Activated naive CD4-positive, alpha-beta T cell treated with anti-CD3 and anti-CD28 coated beads, Interleukin-2, amount 50 U/mL, for 24 hours (primary cell): ENCODE measurements around the gene PGBD5.

Source experiments
- H3K27ac Mint-ChIP-seq: one replicate; pipeline ENCODE4 v1.8.0; 2021; ENCODE audit warnings: mild to moderate bottlenecking, mixed read lengths
- H3K27me3 Mint-ChIP-seq: one replicate; pipeline ENCODE4 v1.8.0; 2021; ENCODE audit warnings: mixed read lengths
- H3K36me3 Mint-ChIP-seq: one replicate; pipeline ENCODE4 v1.8.0; 2021; ENCODE audit warnings: mixed read lengths
- H3K4me1 Mint-ChIP-seq: one replicate; pipeline ENCODE4 v1.8.0; 2021; ENCODE audit warnings: mixed read lengths
- H3K4me3 Mint-ChIP-seq: one replicate; pipeline ENCODE4 v1.8.0; 2021; ENCODE audit warnings: mild to moderate bottlenecking, mixed read lengths
- H3K9me3 Mint-ChIP-seq: one replicate; pipeline ENCODE4 v1.8.0; 2021; ENCODE audit warnings: mixed read lengths

PGBD5 gene

DNA sequence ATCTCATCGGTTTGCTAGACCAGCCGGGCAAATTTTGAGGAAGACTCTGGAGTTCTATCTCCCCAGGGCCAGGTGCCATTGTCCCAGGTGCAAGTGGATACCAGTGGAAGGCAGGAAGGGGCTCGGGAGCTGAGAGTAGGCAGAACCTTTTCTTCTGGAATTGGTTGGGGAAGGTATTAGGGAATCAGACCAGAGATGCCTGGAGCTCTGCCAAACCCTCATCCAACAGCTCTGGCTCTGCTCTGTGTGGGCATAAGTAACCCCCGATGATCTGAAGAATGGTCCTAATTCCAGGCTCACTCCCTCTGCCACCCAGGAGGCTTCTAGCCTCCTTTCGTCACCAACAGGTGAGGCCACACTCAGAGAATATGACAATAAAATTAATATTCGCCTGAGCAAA lies 69.9 kb downstream of the PGBD5 start:
- Mint-ChIP-seq H3K27ac (no peak overlapping the region), H3K4me1 (no peaks in the 10 kb centered on the region), H3K9me3 (no peaks in the 10 kb centered on the region), H3K36me3 (no peaks in the 10 kb centered on the region), H3K27me3 (peaks cover 1% of the 10 kb centered on the region), H3K4me3 (no peak overlapping the region)

DNA sequence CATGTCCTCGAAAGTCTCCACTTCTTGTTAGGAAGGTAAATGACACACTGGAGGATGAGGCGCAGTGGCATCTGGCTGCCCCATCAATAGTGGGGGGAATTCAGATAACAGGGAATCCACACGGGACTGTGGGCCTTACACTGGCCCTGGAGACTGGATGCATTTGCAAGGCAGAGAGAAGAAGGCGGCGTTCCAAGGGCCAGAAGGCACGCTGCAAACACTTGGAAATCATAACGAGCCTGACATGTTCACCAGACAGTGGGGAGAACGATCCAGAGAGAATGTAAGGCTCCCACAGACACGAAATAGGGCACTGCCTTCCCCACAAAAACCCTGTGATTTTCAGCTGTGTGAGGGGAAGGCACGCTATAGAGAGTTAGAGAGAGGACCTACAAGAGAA lies 70.5 kb downstream of the PGBD5 start:
- H3K27me3 Mint-ChIP-seq: peaks cover 1% of the 10 kb centered on the region
- no peak overlapping the region for H3K27ac Mint-ChIP-seq
- H3K36me3 Mint-ChIP-seq: no peaks in the 10 kb centered on the region
- H3K4me1 Mint-ChIP-seq: no peaks in the 10 kb centered on the region
- H3K9me3 Mint-ChIP-seq: no peaks in the 10 kb centered on the region
- no peak overlapping the region for H3K4me3 Mint-ChIP-seq

DNA sequence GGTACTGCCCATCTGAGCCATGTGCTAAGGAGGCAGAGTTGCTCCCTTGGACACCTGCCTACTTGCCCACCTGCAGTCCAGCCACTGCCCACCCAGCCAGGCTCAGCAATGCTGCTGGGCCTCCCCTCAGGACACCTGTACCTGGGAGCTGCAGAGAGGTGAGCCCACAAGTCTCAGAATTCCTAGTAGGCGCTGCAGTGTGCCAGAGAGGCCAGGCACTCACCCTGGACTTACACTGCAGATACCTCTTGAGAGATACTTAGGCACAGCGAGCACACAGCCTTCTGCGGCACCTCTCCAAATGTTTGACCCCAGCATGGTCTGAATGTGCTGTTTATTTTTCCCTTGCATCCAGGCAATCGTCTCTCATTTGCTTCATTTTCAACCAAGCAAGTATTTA lies 71.0 kb downstream of the PGBD5 start:
- Mint-ChIP-seq H3K36me3 (no peaks in the 10 kb centered on the region), H3K27me3 (peaks cover 1% of the 10 kb centered on the region), H3K4me1 (no peaks in the 10 kb centered on the region), H3K9me3 (no peaks in the 10 kb centered on the region), H3K27ac (no peak overlapping the region), H3K4me3 (no peak overlapping the region)

GRCh38 chr1:230354005-230354404 lies 72.1 kb downstream of the PGBD5 start:
- H3K27me3 Mint-ChIP-seq: peaks cover 1% of the 10 kb centered on the region
- no peaks in the 10 kb centered on the region for H3K36me3 Mint-ChIP-seq
- no peaks in the 10 kb centered on the region for H3K9me3 Mint-ChIP-seq
- H3K4me1 Mint-ChIP-seq: no peaks in the 10 kb centered on the region
- no peak overlapping the region for H3K27ac Mint-ChIP-seq
- H3K4me3 Mint-ChIP-seq: no peak overlapping the region

DNA sequence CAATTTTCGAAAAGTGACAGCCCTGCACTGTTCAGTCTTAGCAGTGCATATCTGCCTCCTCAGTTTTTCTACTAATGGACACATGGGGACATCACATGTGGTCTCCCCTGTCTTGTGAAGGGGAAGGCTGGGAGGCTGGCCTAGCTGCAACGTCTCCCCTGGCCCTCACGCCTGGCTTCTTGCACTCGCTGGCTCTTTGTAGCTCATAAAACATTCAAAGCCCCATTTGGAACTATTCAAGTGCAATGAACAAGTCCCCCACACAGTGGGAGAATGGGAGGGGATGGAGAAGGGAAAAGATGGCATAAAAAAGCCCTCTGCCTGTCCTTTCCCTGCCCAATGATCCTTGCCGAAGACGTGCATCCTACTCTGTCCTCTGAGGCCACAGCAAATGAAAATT lies 73.6 kb downstream of the PGBD5 start:
- H3K4me1 Mint-ChIP-seq: no peaks in the 10 kb centered on the region

DNA sequence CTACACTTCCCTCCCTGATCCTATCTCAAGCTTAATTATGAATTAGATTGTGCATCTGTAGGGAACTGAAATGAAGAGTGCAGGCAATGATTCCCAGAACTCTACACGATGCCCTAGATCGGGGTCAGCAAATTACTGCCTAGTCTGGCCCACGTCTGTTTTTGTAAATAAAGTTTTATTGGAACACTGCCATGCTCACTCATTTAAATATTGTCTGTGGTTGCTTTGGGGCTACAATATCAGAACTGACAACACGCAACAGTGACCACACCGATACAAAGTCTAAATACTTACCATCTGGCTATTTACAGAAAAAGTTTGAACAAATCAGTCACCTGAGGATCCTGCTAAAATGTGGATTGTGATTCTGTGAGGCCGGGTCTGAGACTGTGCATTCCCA lies 74.1 kb downstream of the PGBD5 start:
- Mint-ChIP-seq H3K4me3 (no peak overlapping the region), H3K4me1 (no peaks in the 10 kb centered on the region), H3K9me3 (no peaks in the 10 kb centered on the region), H3K27me3 (peaks cover 2% of the 10 kb centered on the region), H3K36me3 (no peaks in the 10 kb centered on the region), H3K27ac (no peak overlapping the region)

More for the DNA sequence above, 73.6 kb downstream of the PGBD5 start:
- Mint-ChIP-seq H3K36me3 (no peaks in the 10 kb centered on the region), H3K27me3 (peaks cover 2% of the 10 kb centered on the region), H3K9me3 (no peaks in the 10 kb centered on the region), H3K4me3 (no peak overlapping the region), H3K27ac (no peak overlapping the region)

DNA sequence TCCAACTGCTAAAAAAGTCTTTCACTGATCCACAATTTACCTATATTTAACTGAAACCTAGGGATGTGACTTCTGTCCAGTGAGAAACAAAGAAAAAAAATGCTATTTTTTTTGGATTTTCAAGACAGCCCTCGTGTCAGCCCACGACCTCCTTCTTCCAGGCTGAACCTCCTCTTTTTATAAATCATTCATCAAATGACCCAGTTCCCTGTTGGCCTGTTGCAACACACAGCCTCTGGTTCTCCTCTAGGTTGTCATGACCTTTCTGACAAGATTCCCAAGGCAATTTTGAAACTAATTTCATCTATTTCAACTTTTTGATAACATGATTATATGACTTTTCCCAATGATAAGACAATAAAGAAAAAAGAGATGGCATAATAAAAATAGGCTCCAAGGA lies 74.6 kb downstream of the PGBD5 start:
- H3K4me1 Mint-ChIP-seq: no peaks in the 10 kb centered on the region

GRCh38 chr1:230350208-230350921 lies 75.8 kb downstream of the PGBD5 start:
- no peaks in the 10 kb centered on the region for H3K4me1 Mint-ChIP-seq
- no peak overlapping the region for H3K4me3 Mint-ChIP-seq
- no peaks in the 10 kb centered on the region for H3K36me3 Mint-ChIP-seq
- no peaks in the 10 kb centered on the region for H3K9me3 Mint-ChIP-seq
- no peak overlapping the region for H3K27ac Mint-ChIP-seq
- peaks cover 1% of the 10 kb centered on the region for H3K27me3 Mint-ChIP-seq

More for the DNA sequence above, 74.6 kb downstream of the PGBD5 start:
- Mint-ChIP-seq H3K36me3 (no peaks in the 10 kb centered on the region), H3K27ac (no peak overlapping the region), H3K4me3 (no peak overlapping the region), H3K27me3 (peaks cover 2% of the 10 kb centered on the region), H3K9me3 (no peaks in the 10 kb centered on the region)

DNA sequence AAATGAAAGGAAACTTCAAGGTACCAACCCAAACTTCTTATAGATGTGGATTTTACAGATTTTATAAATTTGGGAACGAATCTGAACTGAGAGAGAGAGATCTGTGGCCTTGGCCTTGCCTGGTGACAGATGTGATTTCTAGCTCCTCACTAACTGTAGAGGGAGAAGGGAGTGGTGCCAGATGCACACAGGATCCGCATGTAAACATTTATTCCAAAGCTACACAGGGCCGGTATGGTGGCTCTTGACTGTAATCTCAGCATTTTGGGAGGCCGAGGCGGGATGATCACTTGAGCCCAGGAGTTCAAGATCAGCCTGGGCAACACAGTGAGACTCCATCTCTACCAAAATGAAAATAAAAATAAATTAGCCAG lies 77.1 kb downstream of the PGBD5 start:
- Mint-ChIP-seq H3K4me3 (no peak overlapping the region), H3K27me3 (peaks cover 3% of the 10 kb centered on the region), H3K4me1 (no peaks in the 10 kb centered on the region), H3K36me3 (no peaks in the 10 kb centered on the region), H3K27ac (no peak overlapping the region), H3K9me3 (no peaks in the 10 kb centered on the region)

DNA sequence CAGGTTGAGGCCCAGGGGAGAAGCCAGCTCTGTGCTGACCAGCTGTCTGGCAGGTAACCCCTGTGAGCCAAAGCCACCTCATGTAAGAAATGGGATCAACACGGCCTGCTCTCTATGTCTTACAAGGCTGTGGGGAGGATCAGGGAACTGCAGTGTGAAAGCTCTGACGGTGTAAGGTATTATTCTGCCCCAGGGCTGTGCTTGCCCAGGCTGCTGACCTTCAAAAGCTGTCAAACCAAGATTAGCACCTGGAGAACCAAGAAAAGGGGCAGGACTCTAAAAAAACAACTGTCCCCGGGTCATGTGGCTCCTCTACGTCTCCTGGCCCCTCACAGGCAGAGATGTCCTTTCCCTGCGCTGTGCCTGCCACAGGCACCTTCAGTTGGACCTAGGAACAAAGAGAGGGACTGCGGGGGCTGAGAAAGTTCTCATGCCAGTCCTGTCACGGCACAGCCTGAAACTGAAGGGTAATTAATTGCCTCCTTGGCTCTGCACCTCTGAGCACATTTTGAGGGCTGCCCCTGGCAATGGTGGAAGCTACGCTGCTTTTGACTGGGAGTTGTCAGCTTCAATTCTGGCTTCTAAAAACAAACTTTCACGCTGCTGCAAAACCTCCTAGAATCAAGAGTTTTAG lies 77.6 kb downstream of the PGBD5 start:
- Mint-ChIP-seq H3K27me3 (peaks cover 3% of the 10 kb centered on the region), H3K27ac (no peak overlapping the region), H3K36me3 (no peaks in the 10 kb centered on the region), H3K4me3 (no peak overlapping the region), H3K4me1 (no peaks in the 10 kb centered on the region), H3K9me3 (no peaks in the 10 kb centered on the region)

DNA sequence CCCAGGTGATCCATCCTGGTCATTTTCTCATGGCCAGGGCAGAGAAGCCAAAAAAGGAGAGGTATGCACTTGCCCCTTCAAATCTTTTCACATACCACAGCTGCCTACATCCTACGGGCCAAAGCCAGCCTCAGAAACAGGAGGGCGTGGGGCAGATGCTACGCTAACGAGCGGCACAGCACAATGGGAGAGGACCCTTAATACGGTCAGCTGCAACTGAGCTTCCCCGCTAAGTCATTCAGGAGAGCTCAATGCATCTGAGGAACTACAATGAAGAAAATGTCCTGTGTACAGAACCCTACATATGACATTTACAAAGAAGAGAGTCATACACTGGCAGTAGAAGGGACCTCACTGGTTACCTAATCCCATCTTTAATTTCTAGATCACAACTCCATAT lies 78.2 kb downstream of the PGBD5 start:
- no peaks in the 10 kb centered on the region for H3K4me1 Mint-ChIP-seq
- no peaks in the 10 kb centered on the region for H3K9me3 Mint-ChIP-seq
- peaks cover 3% of the 10 kb centered on the region for H3K27me3 Mint-ChIP-seq
- no peak overlapping the region for H3K27ac Mint-ChIP-seq
- no peaks in the 10 kb centered on the region for H3K36me3 Mint-ChIP-seq
- H3K4me3 Mint-ChIP-seq: no peak overlapping the region

GRCh38 chr1:230345139-230345885 lies 80.8 kb downstream of the PGBD5 start:
- Mint-ChIP-seq H3K27me3 (peaks cover 3% of the 10 kb centered on the region), H3K27ac (no peak overlapping the region), H3K9me3 (no peaks in the 10 kb centered on the region), H3K4me3 (no peak overlapping the region), H3K36me3 (no peaks in the 10 kb centered on the region), H3K4me1 (no peaks in the 10 kb centered on the region)

GRCh38 chr1:230342699-230343098 lies 83.4 kb downstream of the PGBD5 start:
- Mint-ChIP-seq H3K27me3 (peaks cover 3% of the 10 kb centered on the region), H3K27ac (no peak overlapping the region)

GRCh38 chr1:230342019-230342418 lies 84.1 kb downstream of the PGBD5 start:
- Mint-ChIP-seq H3K9me3 (no peaks in the 10 kb centered on the region), H3K27ac (no peak overlapping the region), H3K4me1 (no peaks in the 10 kb centered on the region), H3K4me3 (no peak overlapping the region), H3K36me3 (no peaks in the 10 kb centered on the region), H3K27me3 (peaks cover 5% of the 10 kb centered on the region)

More at GRCh38 chr1:230342699-230343098, 83.4 kb downstream of the PGBD5 start:
- no peaks in the 10 kb centered on the region for H3K36me3 Mint-ChIP-seq
- no peaks in the 10 kb centered on the region for H3K9me3 Mint-ChIP-seq
- no peaks in the 10 kb centered on the region for H3K4me1 Mint-ChIP-seq
- no peak overlapping the region for H3K4me3 Mint-ChIP-seq

DNA sequence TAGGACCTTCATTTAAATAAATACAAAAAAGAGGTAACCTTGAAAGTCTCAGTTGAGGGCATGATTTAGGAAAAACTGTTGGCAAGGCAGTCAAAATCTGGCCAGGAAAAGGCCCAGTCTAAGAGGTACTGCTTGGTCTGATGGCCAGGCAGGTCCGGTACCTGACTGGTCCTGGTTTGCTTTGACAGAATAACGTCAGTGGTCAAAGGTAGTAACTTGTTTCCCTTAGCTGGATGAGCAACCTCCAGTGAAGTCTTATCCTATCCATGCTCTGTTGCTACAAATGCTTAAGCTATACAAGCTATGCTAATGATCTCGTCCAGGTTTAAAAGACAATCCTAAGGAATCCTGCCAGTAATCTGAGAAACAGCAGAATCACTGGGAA lies 85.0 kb downstream of the PGBD5 start:
- H3K27ac Mint-ChIP-seq: no peak overlapping the region
- no peaks in the 10 kb centered on the region for H3K4me1 Mint-ChIP-seq
- H3K4me3 Mint-ChIP-seq: no peak overlapping the region
- peaks cover 5% of the 10 kb centered on the region for H3K27me3 Mint-ChIP-seq
- no peaks in the 10 kb centered on the region for H3K36me3 Mint-ChIP-seq
- no peaks in the 10 kb centered on the region for H3K9me3 Mint-ChIP-seq

DNA sequence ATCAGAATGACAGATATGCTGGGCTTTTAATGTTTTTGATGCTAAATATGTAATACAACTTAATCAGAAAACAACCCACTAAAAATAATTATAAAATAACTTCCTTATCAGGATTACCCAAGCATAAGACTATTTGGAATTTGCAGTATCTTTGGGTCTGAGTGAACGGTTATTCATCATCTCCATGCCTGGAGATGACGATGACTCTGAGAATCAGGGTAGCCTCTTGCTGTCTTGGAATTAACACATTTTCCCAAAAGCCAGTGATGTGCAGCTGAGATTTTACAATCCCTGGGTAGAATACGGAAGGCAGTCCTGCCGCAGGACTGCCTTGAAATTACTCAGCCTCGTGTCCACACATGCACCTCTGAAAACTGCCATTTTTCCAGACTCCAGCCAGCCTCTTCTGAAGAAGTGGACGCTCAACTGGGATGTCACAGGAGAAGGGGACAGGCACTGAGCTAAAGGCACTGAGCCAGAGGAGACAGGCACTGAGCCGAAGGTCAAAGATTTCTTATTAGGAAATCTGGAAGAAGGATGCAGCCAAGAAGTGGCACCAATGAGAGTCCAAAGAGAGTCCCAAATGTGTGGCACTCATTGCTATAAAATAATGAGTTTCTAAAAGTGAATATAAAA lies 85.5 kb downstream of the PGBD5 start:
- peaks cover 5% of the 10 kb centered on the region for H3K27me3 Mint-ChIP-seq
- H3K36me3 Mint-ChIP-seq: no peaks in the 10 kb centered on the region
- no peak overlapping the region for H3K27ac Mint-ChIP-seq
- no peak overlapping the region for H3K4me3 Mint-ChIP-seq
- no peaks in the 10 kb centered on the region for H3K4me1 Mint-ChIP-seq
- no peaks in the 10 kb centered on the region for H3K9me3 Mint-ChIP-seq
